Type B pancreatic cell (in vitro differentiated cells): ENCODE measurements around the gene MYCBPAP. TPM values are rescaled to one million over a fixed set of nuclear protein-coding genes. Genes with fewer than 3 reads are reported as not detected.

ENCODE experiments used
- DNase-seq: peaks from one replicate; pipeline ENCODE4 v3.0.0; 2021; ENCODE audit warnings: mixed read lengths; ENCODE audit not compliant: unreplicated experiment; ENCODE audit errors: extremely low spot score
- H3K27ac Mint-ChIP-seq: 2 replicates; pipeline ENCODE4 v1.8.0; 2021; ENCODE audit warnings: mild to moderate bottlenecking, mixed read lengths
- H3K27me3 Mint-ChIP-seq: 2 replicates; pipeline ENCODE4 v1.8.0; 2021; ENCODE audit warnings: mixed read lengths
- H3K36me3 Mint-ChIP-seq: 2 replicates; pipeline ENCODE4 v1.8.0; 2021; ENCODE audit warnings: mixed read lengths
- H3K4me1 Mint-ChIP-seq: one replicate; pipeline ENCODE4 v1.8.0; 2021; ENCODE audit warnings: mixed read lengths; ENCODE audit not compliant: unreplicated experiment
- H3K4me3 Mint-ChIP-seq: 2 replicates; pipeline ENCODE4 v1.8.0; 2021; ENCODE audit warnings: mild to moderate bottlenecking, mixed read lengths
- H3K9me3 Mint-ChIP-seq: 2 replicates; pipeline ENCODE4 v1.8.0; 2021; ENCODE audit warnings: mixed read lengths
- CTCF ChIP-seq: fragments of 200-600 bp; sonication (generic); conservative IDR thresholded peaks from 2 replicates; pipeline ENCODE4 v1.5.0; 2021; ENCODE audit warnings: antibody characterized with exemption, mild to moderate bottlenecking
- total RNA-seq: library from RNA; stranded (reverse); gene quantifications from 2 replicates; pipeline ENCODE4 v1.2.1, GENCODE V29; 2021; ENCODE audit warnings: low replicate concordance

Gene MYCBPAP
- total RNA-seq, 1 donor from 2014 or later, result 4.1 TPM

DNA sequence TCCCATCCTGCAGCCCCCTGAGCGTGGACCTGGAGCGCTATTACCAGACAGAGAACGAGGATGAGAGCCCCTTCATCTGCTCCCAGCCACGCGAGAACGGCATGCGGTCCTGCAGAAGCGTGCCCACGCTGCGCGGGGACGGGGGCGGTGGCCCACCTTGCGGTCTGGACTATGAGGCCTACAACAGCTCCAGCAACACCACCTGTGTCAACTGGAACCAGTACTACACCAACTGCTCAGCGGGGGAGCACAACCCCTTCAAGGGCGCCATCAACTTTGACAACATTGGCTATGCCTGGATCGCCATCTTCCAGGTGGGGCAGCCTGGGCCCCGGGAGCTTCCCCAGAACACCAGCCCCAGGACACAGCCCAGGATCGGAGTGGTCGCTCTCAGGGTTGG lies 64.3 kb downstream of the MYCBPAP start:
- peaks cover 36% of the 10 kb centered on the region for H3K4me1 Mint-ChIP-seq
- no peak for DNase-seq
- H3K36me3 Mint-ChIP-seq, result no peaks in the 10 kb centered on the region
- no peaks in the 10 kb centered on the region for H3K9me3 Mint-ChIP-seq
- no peak for TF ChIP-seq CTCF
- H3K27me3 Mint-ChIP-seq, result peaks cover 8% of the 10 kb centered on the region
- H3K4me3 Mint-ChIP-seq, result no peak overlapping the region
- H3K27ac Mint-ChIP-seq, result no peak overlapping the region

DNA sequence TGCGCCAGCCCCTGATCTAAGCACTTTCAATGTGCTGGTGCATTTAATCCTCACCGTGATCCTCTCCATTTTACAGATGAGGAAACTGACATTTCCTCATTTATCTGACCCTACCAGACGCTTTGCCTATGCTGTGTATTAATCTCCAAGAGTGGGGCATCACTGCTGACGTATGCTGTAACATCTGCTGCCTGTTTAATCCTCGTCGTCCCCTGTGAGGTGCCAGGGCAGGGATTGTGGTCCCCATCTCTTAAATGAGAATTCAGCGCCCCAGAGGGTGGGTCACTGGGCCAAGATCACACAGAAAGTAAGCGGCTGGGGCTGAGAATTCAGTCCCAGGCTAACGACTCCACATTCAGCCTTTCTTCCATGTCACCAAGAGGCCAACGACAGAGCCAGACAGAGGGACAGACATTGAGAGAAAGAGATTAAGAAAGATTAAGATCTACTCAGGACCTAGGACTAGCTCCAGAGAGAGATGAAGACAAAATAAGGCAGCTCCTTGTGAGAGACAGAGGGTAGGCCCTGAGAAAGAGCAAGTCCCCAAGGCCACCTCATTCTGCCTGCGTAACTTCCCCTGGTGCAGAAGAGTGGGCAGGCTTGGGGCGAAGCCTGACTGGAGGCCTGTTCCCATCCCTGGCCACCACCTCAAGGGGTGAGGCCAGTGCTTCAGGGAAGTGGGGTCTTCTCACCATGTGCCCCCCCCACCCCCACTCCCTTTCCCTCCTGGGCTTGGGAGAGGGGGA lies 65.8 kb downstream of the MYCBPAP start:
- no peak overlapping the region for H3K4me3 Mint-ChIP-seq
- H3K36me3 Mint-ChIP-seq, result peaks cover 6% of the 10 kb centered on the region
- no peak for DNase-seq
- peaks cover 5% of the 10 kb centered on the region for H3K27me3 Mint-ChIP-seq
- peaks cover 30% of the 10 kb centered on the region for H3K4me1 Mint-ChIP-seq
- H3K27ac Mint-ChIP-seq, result no peak overlapping the region
- TF ChIP-seq CTCF, result no peak
- no peaks in the 10 kb centered on the region for H3K9me3 Mint-ChIP-seq

DNA sequence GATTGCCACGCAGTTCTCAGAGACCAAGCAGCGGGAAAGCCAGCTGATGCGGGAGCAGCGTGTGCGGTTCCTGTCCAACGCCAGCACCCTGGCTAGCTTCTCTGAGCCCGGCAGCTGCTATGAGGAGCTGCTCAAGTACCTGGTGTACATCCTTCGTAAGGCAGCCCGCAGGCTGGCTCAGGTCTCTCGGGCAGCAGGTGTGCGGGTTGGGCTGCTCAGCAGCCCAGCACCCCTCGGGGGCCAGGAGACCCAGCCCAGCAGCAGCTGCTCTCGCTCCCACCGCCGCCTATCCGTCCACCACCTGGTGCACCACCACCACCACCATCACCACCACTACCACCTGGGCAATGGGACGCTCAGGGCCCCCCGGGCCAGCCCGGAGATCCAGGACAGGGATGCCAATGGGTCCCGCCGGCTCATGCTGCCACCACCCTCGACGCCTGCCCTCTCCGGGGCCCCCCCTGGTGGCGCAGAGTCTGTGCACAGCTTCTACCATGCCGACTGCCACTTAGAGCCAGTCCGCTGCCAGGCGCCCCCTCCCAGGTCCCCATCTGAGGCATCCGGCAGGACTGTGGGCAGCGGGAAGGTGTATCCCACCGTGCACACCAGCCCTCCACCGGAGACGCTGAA lies 67.5 kb downstream of the MYCBPAP start:
- peaks cover 18% of the 10 kb centered on the region for H3K4me1 Mint-ChIP-seq
- no peak overlapping the region for H3K4me3 Mint-ChIP-seq
- H3K36me3 Mint-ChIP-seq, result peaks cover 7% of the 10 kb centered on the region
- DNase-seq, result no peak
- no peak overlapping the region for H3K27ac Mint-ChIP-seq
- no peaks in the 10 kb centered on the region for H3K9me3 Mint-ChIP-seq
- peaks cover 5% of the 10 kb centered on the region for H3K27me3 Mint-ChIP-seq
- TF ChIP-seq CTCF, result no peak

DNA sequence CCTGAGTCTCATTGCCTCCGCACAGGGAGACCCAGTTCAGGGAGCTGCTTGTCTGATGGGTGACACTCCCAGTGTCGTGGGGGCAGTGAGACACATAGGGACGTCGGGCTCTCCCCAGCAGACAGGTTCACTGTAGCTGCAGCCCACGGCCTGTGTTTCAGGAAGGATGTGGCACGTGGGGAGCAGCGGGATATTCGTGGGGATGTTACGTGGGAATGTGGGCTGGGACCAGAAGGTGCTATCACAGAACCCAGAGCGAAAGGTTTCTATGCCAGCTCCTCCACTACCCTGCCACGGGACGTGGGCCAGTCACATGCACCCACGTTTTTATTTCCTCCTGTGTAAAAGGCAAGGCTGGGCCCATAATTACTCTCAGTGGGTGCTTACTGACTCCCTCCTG lies 68.6 kb downstream of the MYCBPAP start:
- no peak for DNase-seq
- peaks cover 7% of the 10 kb centered on the region for H3K36me3 Mint-ChIP-seq
- peaks cover 5% of the 10 kb centered on the region for H3K27me3 Mint-ChIP-seq
- H3K4me3 Mint-ChIP-seq, result no peak overlapping the region
- no peak overlapping the region for H3K27ac Mint-ChIP-seq
- no peaks in the 10 kb centered on the region for H3K9me3 Mint-ChIP-seq
- no peak for TF ChIP-seq CTCF
- peaks cover 11% of the 10 kb centered on the region for H3K4me1 Mint-ChIP-seq

DNA sequence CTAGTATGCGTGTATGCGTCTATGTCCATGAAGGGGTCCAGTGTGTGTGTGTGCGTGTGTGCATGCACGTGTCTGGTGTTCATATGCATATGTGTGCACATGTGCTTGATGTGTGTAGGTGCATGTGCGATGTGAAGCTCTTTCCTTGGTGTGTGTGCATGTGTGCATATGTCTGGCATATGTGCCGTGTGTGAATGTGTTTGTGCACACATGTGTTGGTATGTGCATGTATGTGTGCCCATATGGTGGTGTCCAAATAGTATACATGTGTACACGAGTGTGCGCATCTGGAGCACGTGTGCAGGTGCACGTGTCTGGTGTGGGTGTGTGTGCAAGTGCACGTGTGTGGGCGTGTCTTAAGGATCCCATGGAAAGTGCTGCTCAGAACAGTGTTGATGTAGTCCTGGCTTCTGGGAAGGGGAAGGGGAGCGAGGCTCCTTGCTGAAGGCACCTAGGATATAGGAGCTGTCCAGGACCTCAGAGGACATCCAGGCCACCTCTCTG lies 69.3 kb downstream of the MYCBPAP start:
- DNase-seq, result no peak
- Mint-ChIP-seq H3K4me3 (no peak overlapping the region), H3K27me3 (peaks cover 5% of the 10 kb centered on the region), H3K27ac (no peak overlapping the region), H3K4me1 (peaks cover 11% of the 10 kb centered on the region), H3K9me3 (no peaks in the 10 kb centered on the region), H3K36me3 (peaks cover 7% of the 10 kb centered on the region)
- TF ChIP-seq CTCF, result no peak
